GM19193 (cell line): Measurements from ENCODE around the gene AK2.

ENCODE experiments used
- POLR2A ChIP-seq: IDR thresholded peaks from 4 replicates; pipeline ENCODE4 v1.6.1; 2011; ENCODE audit not compliant: insufficient read depth, insufficient read length; ENCODE audit errors: extremely low read depth

AK2 gene

GRCh38 chr1:33010932-33011731 lies 25.6 kb downstream of the AK2 start:
- no peak for TF ChIP-seq POLR2A

DNA sequence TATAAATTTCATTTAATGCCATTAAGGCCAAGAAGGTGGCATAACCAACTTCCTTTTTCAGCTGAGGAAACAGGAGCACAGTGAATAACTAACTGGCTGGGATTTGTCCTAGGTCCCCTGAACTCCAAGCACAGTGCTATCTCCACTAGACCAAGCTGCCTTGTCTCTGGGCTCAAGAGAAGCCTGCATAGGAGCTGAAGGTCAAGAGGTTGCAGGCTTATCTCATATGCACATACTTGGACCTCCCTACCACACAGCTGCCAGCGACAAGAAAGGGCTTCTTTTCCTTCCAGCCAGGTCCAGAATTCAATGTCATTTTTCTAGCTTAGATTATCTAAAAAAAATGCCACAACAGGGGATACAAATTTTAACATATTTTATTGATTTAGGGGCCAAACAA lies 27.1 kb downstream of the AK2 start:
- TF ChIP-seq POLR2A, result no peak

GRCh38 chr1:33008051-33008914 lies 28.4 kb downstream of the AK2 start:
- TF ChIP-seq POLR2A, result no peak

- TF ChIP-seq POLR2A, result no peak
These were observed 29.3 kb downstream of the AK2 start for GRCh38 chr1:33007190-33008050.

GRCh38 chr1:33005838-33006421 lies 30.8 kb downstream of the AK2 start:
- TF ChIP-seq POLR2A, result no peak

- TF ChIP-seq POLR2A, result no peak
These were observed 31.4 kb downstream of the AK2 start for GRCh38 chr1:33005117-33005837.

DNA sequence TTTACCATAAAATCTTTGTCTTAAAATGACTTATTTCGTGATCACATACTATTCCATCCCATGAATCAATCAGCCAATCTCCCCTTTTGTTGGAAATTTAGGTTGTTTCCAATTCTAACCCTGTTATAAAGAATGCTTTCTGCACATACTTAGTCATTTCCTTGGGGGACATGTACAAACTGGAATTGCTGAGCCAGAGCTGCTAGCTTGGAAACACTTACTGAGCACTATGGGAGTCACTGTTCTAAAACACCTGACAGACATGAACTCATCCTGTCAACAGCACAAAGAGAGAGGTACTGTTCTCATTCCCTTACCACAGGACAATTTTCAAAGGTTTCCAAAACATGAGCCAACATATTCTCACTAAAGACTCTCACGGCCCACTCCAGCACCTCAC lies 32.1 kb downstream of the AK2 start:
- no peak for TF ChIP-seq POLR2A

DNA sequence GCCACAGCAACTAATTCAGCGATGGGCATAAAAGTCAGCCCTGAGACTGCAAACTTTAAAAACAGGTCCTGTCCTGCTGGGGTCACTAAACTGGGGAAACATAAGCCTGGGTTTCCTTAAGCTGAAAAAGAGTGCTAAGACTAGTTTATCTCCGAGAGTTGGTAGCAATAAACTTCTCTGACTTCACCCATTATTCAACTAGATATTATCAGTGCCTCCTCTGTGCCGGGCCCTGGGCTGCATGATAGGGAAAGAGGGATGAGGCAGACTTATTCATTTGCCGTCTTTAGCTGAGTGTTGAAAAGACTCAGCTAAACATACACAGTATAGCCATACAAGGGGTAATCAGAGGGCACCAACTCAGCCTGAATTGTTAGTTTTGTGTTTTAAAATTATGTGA lies 33.0 kb downstream of the AK2 start:
- TF ChIP-seq POLR2A, result no peak

GRCh38 chr1:33002006-33002405 lies 34.7 kb downstream of the AK2 start:
- no peak for TF ChIP-seq POLR2A

- no peak for TF ChIP-seq POLR2A
These were observed 35.4 kb downstream of the AK2 start for GRCh38 chr1:33001282-33001681.

GRCh38 chr1:33000427-33001026 lies 36.2 kb downstream of the AK2 start:
- no peak for TF ChIP-seq POLR2A

- TF ChIP-seq POLR2A, result no peak
These were observed 37.7 kb downstream of the AK2 start for GRCh38 chr1:32998997-32999396.

GRCh38 chr1:32998064-32998463 lies 38.6 kb downstream of the AK2 start:
- TF ChIP-seq POLR2A, result no peak

DNA sequence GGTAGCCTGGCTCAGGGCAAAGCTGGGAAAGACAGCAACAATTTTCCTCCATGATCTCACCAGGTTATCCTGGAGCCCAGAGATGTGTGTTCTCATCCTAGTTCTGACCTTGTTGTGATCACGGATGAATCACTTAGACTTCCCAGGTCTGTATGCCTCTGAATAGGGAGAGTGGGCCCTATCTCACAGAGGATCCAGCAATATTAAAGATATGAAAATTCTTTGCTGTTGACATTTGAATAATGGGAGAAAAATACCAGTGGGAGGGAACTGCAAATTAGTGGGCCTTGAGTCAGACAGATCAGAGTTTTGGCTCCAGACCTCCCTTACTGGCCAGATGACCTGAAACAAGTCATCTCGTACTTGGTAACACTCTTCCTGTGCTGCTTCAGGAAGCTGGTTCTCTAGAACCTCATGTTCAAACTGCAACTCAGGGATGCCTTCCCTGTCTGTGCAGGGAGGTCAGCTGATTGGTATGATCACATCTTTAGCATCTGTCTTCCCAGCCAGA lies 39.2 kb downstream of the AK2 start:
- TF ChIP-seq POLR2A, result no peak
